ENCODE measurements around the gene STK24.

Gene STK24

DNA sequence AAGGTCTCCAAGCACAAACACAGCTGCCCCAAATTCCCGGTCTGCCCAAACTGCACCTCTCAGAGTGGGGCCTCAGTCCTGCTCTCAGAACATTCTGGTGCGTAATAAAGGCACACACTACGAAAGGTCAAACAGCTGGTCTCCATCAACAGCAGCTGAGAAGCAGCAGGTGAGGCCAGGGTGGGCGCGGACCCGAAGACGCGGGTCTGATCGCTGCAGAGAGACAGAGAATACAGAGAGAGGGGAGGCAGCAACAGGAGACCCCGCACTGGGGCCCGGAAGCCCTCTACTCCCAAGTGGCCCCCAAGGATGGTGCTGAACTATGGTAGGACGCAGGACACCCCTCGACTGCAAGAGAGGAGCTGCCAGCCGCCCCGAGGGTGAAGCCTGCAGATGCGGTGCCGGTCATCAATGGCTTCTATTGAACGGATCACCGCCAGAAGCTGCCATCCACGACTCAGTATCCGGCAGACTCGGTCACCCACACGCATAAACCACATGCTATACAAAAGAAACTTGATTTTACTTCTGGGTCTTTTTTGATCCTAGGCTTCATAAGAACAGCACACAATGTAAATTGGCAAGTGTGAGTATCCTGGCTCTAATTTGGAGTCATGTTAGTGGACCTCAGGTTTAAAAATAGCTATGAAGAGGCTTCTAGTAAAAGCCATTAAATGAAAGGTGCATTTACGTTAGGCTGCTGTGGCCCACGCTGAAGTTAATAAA lies 33.4 kb downstream of the STK24 start:
- Histone ChIP-seq H3K4me3 (ENCODE audit: insufficient read depth, low read depth, low read length) (no peak overlapping the region), H3K4me1 (ENCODE audit: control insufficient read depth, insufficient read depth, low read length) (peaks cover 36% of the 10 kb centered on the region), H3K27ac (ENCODE audit: insufficient read depth, low read depth, low read length, poor library complexity, severe bottlenecking) (no peak overlapping the region)

GRCh38 chr13:98542568-98543377 lies 34.1 kb downstream of the STK24 start:
- WGBS, 2 experiments: 82 to 84% methylated on average over 23 of the region's 23 CpGs
- H3K4me1 ChIP-seq (ENCODE audit: control insufficient read depth, insufficient read depth, low read length): peaks cover 36% of the 10 kb centered on the region

More for the DNA sequence above, 33.4 kb downstream of the STK24 start:
- no peaks in the 10 kb centered on the region for H3K27me3 ChIP-seq (ENCODE audit: control insufficient read depth, insufficient read depth, low read length, poor library complexity, severe bottlenecking)
- no peaks in the 10 kb centered on the region for H3K9me3 ChIP-seq (ENCODE audit: control insufficient read depth, low read length)
- 92% methylated on average over 25 of the region's 25 CpGs for WGBS, 2 experiments
- H3K36me3 ChIP-seq (ENCODE audit: control insufficient read depth, insufficient read depth, low read length): no peaks in the 10 kb centered on the region

GRCh38 chr13:98541701-98542203 lies 35.2 kb downstream of the STK24 start:
- no peaks in the 10 kb centered on the region for H3K36me3 ChIP-seq (ENCODE audit: control insufficient read depth, insufficient read depth, low read length)
- H3K4me1 ChIP-seq (ENCODE audit: control insufficient read depth, insufficient read depth, low read length): peaks cover 39% of the 10 kb centered on the region
- 85 to 93% methylated on average over 7 to 10 of the region's 10 CpGs for WGBS, 2 experiments
- no peak overlapping the region for H3K4me3 ChIP-seq (ENCODE audit: insufficient read depth, low read depth, low read length)
- no peaks in the 10 kb centered on the region for H3K9me3 ChIP-seq (ENCODE audit: control insufficient read depth, low read length)
- no peak overlapping the region for H3K27ac ChIP-seq (ENCODE audit: insufficient read depth, low read depth, low read length, poor library complexity, severe bottlenecking)
- H3K27me3 ChIP-seq (ENCODE audit: control insufficient read depth, insufficient read depth, low read length, poor library complexity, severe bottlenecking): no peaks in the 10 kb centered on the region

More at GRCh38 chr13:98542568-98543377, 34.1 kb downstream of the STK24 start:
- Histone ChIP-seq H3K9me3 (ENCODE audit: control insufficient read depth, low read length) (no peaks in the 10 kb centered on the region), H3K36me3 (ENCODE audit: control insufficient read depth, insufficient read depth, low read length) (no peaks in the 10 kb centered on the region), H3K4me3 (ENCODE audit: insufficient read depth, low read depth, low read length) (no peak overlapping the region), H3K27ac (ENCODE audit: insufficient read depth, low read depth, low read length, poor library complexity, severe bottlenecking) (no peak overlapping the region), H3K27me3 (ENCODE audit: control insufficient read depth, insufficient read depth, low read length, poor library complexity, severe bottlenecking) (no peaks in the 10 kb centered on the region)

DNA sequence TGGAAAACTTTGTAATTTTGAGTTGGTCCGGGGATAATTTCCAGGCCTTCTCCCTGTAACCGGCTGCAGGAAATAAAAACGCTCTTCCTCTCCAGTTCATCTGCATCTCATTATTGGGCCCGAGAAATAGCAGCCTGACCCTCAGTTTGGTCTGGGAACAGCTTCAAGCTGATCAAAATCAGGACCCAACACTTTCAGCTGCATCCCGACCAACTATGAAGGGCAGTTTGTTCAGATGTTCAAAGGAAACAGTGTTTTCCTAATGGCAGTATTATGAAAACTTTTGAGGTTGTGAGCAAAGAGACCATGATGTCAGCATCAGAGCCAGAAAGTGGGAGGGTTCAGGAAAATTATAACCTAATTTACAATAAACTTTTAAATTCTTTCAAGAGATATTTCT lies 35.7 kb downstream of the STK24 start:
- Histone ChIP-seq H3K9me3 (ENCODE audit: control insufficient read depth, low read length) (no peaks in the 10 kb centered on the region), H3K27me3 (ENCODE audit: control insufficient read depth, insufficient read depth, low read length, poor library complexity, severe bottlenecking) (no peaks in the 10 kb centered on the region), H3K4me3 (ENCODE audit: insufficient read depth, low read depth, low read length) (no peak overlapping the region), H3K36me3 (ENCODE audit: control insufficient read depth, insufficient read depth, low read length) (no peaks in the 10 kb centered on the region), H3K4me1 (ENCODE audit: control insufficient read depth, insufficient read depth, low read length) (peaks cover 41% of the 10 kb centered on the region), H3K27ac (ENCODE audit: insufficient read depth, low read depth, low read length, poor library complexity, severe bottlenecking) (no peak overlapping the region)
- WGBS, 2 experiments: 89 to 92% methylated on average over 5 of the region's 5 CpGs

DNA sequence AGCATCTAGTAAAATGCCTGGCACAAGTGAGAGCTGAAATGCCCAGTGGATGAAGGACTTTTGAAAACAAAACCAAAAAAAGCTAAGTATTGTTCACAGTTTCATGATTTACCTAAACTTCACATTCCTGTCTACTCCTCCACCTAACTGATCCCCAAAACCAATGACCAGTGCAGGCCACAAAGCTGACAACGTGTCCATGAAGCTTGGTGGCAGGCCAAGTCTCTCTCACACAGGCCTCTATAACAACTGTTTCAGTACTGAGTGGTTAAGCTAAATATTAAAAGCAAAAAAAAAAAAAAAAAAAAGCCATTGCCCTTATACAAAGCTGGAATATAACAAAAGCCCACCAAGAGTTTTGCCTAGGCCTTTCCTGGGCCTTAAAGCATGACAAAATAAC lies 36.4 kb downstream of the STK24 start:
- 90% methylated on average over 1 of the region's 1 CpG for WGBS, 2 experiments
- H3K27me3 ChIP-seq (ENCODE audit: control insufficient read depth, insufficient read depth, low read length, poor library complexity, severe bottlenecking): no peaks in the 10 kb centered on the region
- H3K4me1 ChIP-seq (ENCODE audit: control insufficient read depth, insufficient read depth, low read length): peaks cover 41% of the 10 kb centered on the region
- no peaks in the 10 kb centered on the region for H3K36me3 ChIP-seq (ENCODE audit: control insufficient read depth, insufficient read depth, low read length)
- H3K4me3 ChIP-seq (ENCODE audit: insufficient read depth, low read depth, low read length): no peak overlapping the region
- no peak overlapping the region for H3K27ac ChIP-seq (ENCODE audit: insufficient read depth, low read depth, low read length, poor library complexity, severe bottlenecking)
- no peaks in the 10 kb centered on the region for H3K9me3 ChIP-seq (ENCODE audit: control insufficient read depth, low read length)

GRCh38 chr13:98539666-98540065 lies 37.2 kb downstream of the STK24 start:
- no peak overlapping the region for H3K27ac ChIP-seq (ENCODE audit: insufficient read depth, low read depth, low read length, poor library complexity, severe bottlenecking)
- no peaks in the 10 kb centered on the region for H3K9me3 ChIP-seq (ENCODE audit: control insufficient read depth, low read length)
- WGBS, 2 experiments: 95 to 97% methylated on average over 7 of the region's 7 CpGs
- no peak overlapping the region for H3K4me3 ChIP-seq (ENCODE audit: insufficient read depth, low read depth, low read length)
- H3K27me3 ChIP-seq (ENCODE audit: control insufficient read depth, insufficient read depth, low read length, poor library complexity, severe bottlenecking): no peaks in the 10 kb centered on the region
- no peaks in the 10 kb centered on the region for H3K36me3 ChIP-seq (ENCODE audit: control insufficient read depth, insufficient read depth, low read length)
- H3K4me1 ChIP-seq (ENCODE audit: control insufficient read depth, insufficient read depth, low read length): peaks cover 37% of the 10 kb centered on the region

DNA sequence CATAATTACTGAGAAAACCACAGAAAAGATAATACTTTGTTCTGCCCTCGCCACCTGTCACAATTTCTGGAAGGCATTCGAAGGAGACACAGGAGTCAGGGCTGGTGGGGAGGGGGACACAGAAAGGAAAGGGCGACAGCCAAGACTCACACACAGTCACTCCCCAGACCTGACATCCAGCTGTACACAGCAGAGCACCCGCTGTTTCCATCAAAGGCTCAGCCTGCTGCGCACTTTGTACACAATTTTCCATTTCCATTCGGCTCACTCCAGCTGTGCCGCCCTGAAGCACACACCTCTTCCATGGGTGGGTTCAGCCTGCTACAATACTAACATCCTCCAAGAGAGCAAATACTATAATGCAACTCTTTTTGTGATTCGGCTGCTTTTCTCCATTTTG lies 38.0 kb downstream of the STK24 start:
- peaks cover 31% of the 10 kb centered on the region for H3K4me1 ChIP-seq (ENCODE audit: control insufficient read depth, insufficient read depth, low read length)
- no peaks in the 10 kb centered on the region for H3K27me3 ChIP-seq (ENCODE audit: control insufficient read depth, insufficient read depth, low read length, poor library complexity, severe bottlenecking)
- H3K4me3 ChIP-seq (ENCODE audit: insufficient read depth, low read depth, low read length): no peak overlapping the region
- no peak overlapping the region for H3K27ac ChIP-seq (ENCODE audit: insufficient read depth, low read depth, low read length, poor library complexity, severe bottlenecking)
- no peaks in the 10 kb centered on the region for H3K9me3 ChIP-seq (ENCODE audit: control insufficient read depth, low read length)
- no peaks in the 10 kb centered on the region for H3K36me3 ChIP-seq (ENCODE audit: control insufficient read depth, insufficient read depth, low read length)
- WGBS, 2 experiments: 90 to 94% methylated on average over 7 to 8 of the region's 8 CpGs

DNA sequence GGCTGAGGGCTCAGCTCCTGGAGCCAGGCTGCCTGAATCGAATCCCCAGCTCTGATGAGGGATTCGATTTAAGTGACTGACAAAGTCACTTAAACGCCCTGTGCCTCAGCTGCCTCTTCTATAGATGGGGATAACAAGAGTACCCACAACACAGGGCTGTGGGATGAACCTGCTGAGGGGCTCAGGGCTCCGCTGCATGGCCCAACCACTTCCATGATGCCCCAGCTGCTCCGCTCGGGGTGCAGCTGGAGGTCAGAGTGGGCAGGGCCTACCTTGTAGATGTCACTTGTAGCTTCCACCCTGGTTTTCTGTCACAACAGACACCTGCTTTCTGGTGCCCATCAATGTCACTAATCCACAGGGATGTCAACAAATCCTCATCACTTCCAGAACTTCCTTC lies 39.2 kb downstream of the STK24 start:
- Histone ChIP-seq H3K4me3 (ENCODE audit: insufficient read depth, low read depth, low read length) (no peak overlapping the region), H3K27me3 (ENCODE audit: control insufficient read depth, insufficient read depth, low read length, poor library complexity, severe bottlenecking) (no peaks in the 10 kb centered on the region), H3K36me3 (ENCODE audit: control insufficient read depth, insufficient read depth, low read length) (no peaks in the 10 kb centered on the region), H3K9me3 (ENCODE audit: control insufficient read depth, low read length) (no peaks in the 10 kb centered on the region), H3K27ac (ENCODE audit: insufficient read depth, low read depth, low read length, poor library complexity, severe bottlenecking) (no peak overlapping the region), H3K4me1 (ENCODE audit: control insufficient read depth, insufficient read depth, low read length) (peaks cover 20% of the 10 kb centered on the region)
- 88 to 90% methylated on average over 6 of the region's 6 CpGs for WGBS, 2 experiments

DNA sequence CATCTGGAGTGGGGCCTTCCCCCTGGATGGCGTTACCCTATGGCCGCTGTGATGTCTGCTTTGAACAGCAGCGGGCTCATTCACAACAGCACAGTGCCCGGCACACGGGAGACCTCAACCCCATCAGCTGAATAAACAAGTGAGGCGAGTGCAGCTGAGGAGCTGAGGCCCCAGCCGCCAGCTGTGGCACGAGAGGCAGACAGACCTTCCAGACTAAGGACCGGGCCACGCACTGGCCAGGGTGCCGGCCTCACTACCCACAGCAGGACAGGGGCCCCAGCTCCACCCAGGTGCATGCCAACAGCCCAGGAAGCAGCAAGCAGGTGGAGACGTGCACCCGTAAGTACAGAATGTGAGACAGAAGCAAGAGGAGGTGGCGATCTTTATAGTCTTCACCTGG lies 39.6 kb downstream of the STK24 start:
- WGBS, 2 experiments: 94 to 95% methylated on average over 14 of the region's 14 CpGs
- Histone ChIP-seq H3K27ac (ENCODE audit: insufficient read depth, low read depth, low read length, poor library complexity, severe bottlenecking) (no peak overlapping the region), H3K4me3 (ENCODE audit: insufficient read depth, low read depth, low read length) (no peak overlapping the region), H3K27me3 (ENCODE audit: control insufficient read depth, insufficient read depth, low read length, poor library complexity, severe bottlenecking) (no peaks in the 10 kb centered on the region), H3K9me3 (ENCODE audit: control insufficient read depth, low read length) (no peaks in the 10 kb centered on the region), H3K4me1 (ENCODE audit: control insufficient read depth, insufficient read depth, low read length) (peaks cover 18% of the 10 kb centered on the region), H3K36me3 (ENCODE audit: control insufficient read depth, insufficient read depth, low read length) (no peaks in the 10 kb centered on the region)

DNA sequence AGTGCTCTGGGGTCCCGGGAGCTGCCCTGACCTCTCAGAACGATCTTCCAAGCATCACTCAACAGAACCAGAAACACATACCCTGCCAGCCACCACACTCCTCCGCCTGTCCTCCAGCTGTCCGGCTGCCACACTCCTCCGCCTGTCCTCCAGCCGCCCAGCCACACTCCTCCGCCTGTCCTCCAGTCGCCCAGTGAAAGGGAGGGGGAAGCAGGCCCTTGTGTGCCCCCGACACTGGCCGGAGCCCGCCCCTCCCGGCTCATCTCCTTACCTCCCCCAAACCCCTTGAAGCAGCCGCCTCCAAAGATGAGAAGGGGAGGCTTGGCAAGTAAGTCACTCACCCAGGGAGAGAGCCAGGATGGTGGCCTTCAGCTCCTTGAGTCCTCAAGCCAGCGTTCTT lies 40.2 kb downstream of the STK24 start:
- no peaks in the 10 kb centered on the region for H3K27me3 ChIP-seq (ENCODE audit: control insufficient read depth, insufficient read depth, low read length, poor library complexity, severe bottlenecking)
- H3K9me3 ChIP-seq (ENCODE audit: control insufficient read depth, low read length): no peaks in the 10 kb centered on the region
- WGBS, 2 experiments: 92 to 96% methylated on average over 11 to 14 of the region's 14 CpGs
- peaks cover 18% of the 10 kb centered on the region for H3K4me1 ChIP-seq (ENCODE audit: control insufficient read depth, insufficient read depth, low read length)
- no peak overlapping the region for H3K4me3 ChIP-seq (ENCODE audit: insufficient read depth, low read depth, low read length)
- no peaks in the 10 kb centered on the region for H3K36me3 ChIP-seq (ENCODE audit: control insufficient read depth, insufficient read depth, low read length)
- no peak overlapping the region for H3K27ac ChIP-seq (ENCODE audit: insufficient read depth, low read depth, low read length, poor library complexity, severe bottlenecking)
